Ovary (tissue), 3 donors: Measurements from ENCODE around the gene PCBP3.

Experiments used
- CTCF ChIP-seq, 3 donors: fragments of 450-650 bp in 2 of 3; fragments of 200-600 bp in 1 of 3; IDR thresholded peaks; one replicate each; pipeline versions ENCODE4 v1.5.1 to v1.8.0; 2016 to 2022; ENCODE audit warnings: antibody characterized with exemption in 3 of 3, mild to moderate bottlenecking in 1 of 3
- EP300 ChIP-seq: sonication (generic); formaldehyde crosslinking; IDR thresholded peaks from one replicate; pipeline ENCODE4 v1.6.1; 2017; ENCODE audit warnings: antibody characterized with exemption
- POLR2A ChIP-seq: fragments of 450-650 bp; IDR thresholded peaks from one replicate; pipeline ENCODE4 v1.6.1; 2017; ENCODE audit warnings: antibody characterized with exemption, mild to moderate bottlenecking, moderate library complexity
- donor health status: DM: no; HTN: no; CAD: no.

- TF ChIP-seq EP300 (no peak), CTCF (IDR thresholded peaks at IDR 0.05) (no peak), POLR2A (no peak)
Observed at GRCh38 chr21:45636459-45636858, 7.1 kb upstream of the PCBP3 start.
